GM12892 (cell line): ENCODE measurements around the gene UCP3.

ENCODE experiments used
- POLR2A ChIP-seq: IDR thresholded peaks from 2 replicates; pipeline ENCODE4 v1.6.1; 2011; ENCODE audit warnings: low read depth, low read length, control low read depth
- POLR2AphosphoS5 ChIP-seq: IDR thresholded peaks from 2 replicates; pipeline ENCODE4 v1.6.1; 2011; ENCODE audit warnings: low read depth, low read length, control low read depth

DNA sequence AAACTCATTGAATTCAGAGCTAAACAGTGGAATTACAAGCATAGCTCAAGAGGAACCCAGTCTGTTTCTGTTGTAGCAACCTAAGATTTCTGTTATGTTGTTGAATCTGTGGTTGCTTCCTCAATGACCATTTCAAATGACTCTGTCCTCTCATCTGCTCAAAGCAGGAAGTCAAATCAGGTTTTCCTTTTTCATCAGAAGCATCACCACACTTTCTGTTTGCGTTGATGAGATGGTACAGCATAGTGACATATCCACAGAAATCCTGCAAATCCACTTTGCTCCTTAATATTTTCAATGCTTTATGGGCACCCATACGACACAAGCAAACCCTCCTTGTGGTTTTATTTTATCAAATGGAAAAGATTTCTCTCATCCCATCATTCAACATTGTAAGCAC lies 13.6 kb downstream of the UCP3 start:
- TF ChIP-seq POLR2AphosphoS5: no peak
- no peak for TF ChIP-seq POLR2A
